WERI-Rb-1 (cell line): ENCODE data around the gene MLPH.

Source experiments
- DNase-seq: peaks from one replicate; pipeline ENCODE4 v3.0.0-alpha.2; 2020
- H3K27ac ChIP-seq: fragments of 250-450 bp; sonication (Bioruptor Pico); 2 replicates; pipeline ENCODE4 v1.5.1; 2020; ENCODE audit warnings: mild to moderate bottlenecking, moderate library complexity
- H3K27me3 ChIP-seq: fragments of 250-450 bp; sonication (Bioruptor Pico); 2 replicates; pipeline ENCODE4 v1.5.1; 2021; ENCODE audit warnings: mild to moderate bottlenecking, low read depth, moderate library complexity; ENCODE audit not compliant: insufficient read depth, severe bottlenecking
- H3K36me3 ChIP-seq: fragments of 250-450 bp; sonication (Bioruptor Pico); 2 replicates; pipeline ENCODE4 v1.5.1; 2020; ENCODE audit warnings: mild to moderate bottlenecking, moderate library complexity
- H3K4me3 ChIP-seq: 2 replicates; pipeline ENCODE4 v1.5.1; 2011; ENCODE audit warnings: low read depth, mild to moderate bottlenecking, control low read depth, low read length
- H3K9me3 ChIP-seq: fragments of 250-450 bp; sonication (Bioruptor Pico); 2 replicates; pipeline ENCODE4 v1.5.1; 2021; ENCODE audit warnings: mild to moderate bottlenecking, moderate library complexity; ENCODE audit not compliant: severe bottlenecking
- CTCF ChIP-seq: IDR thresholded peaks from 2 replicates; pipeline ENCODE4 v1.5.1; 2011; ENCODE audit warnings: low read depth, mild to moderate bottlenecking, control low read depth, inconsistent platforms, low read length

MLPH gene

GRCh38 chr2:237444071-237444470, 43.0 kb upstream of the MLPH start:
- TF ChIP-seq CTCF = no peak
- no peak overlapping the region for H3K27ac ChIP-seq
- H3K9me3 ChIP-seq = no peaks in the 10 kb centered on the region
- no peaks in the 10 kb centered on the region for H3K36me3 ChIP-seq
- no peak overlapping the region for H3K4me3 ChIP-seq
- DNase-seq = no peak
- peaks cover 92% of the 10 kb centered on the region for H3K27me3 ChIP-seq

GRCh38 chr2:237445611-237446337, 41.3 kb upstream of the MLPH start:
- peaks cover 92% of the 10 kb centered on the region for H3K27me3 ChIP-seq
- no peak overlapping the region for H3K27ac ChIP-seq
- no peaks in the 10 kb centered on the region for H3K36me3 ChIP-seq
- H3K9me3 ChIP-seq = peaks cover 5% of the 10 kb centered on the region
- H3K4me3 ChIP-seq = no peak overlapping the region
- no peak for TF ChIP-seq CTCF
- DNase-seq = no peak

GRCh38 chr2:237446338-237446665, 40.7 kb upstream of the MLPH start:
- H3K27ac ChIP-seq = no peak overlapping the region
- no peak for DNase-seq
- no peaks in the 10 kb centered on the region for H3K36me3 ChIP-seq
- peaks cover 5% of the 10 kb centered on the region for H3K9me3 ChIP-seq
- H3K27me3 ChIP-seq = peaks cover 94% of the 10 kb centered on the region
- TF ChIP-seq CTCF = no peak
- no peak overlapping the region for H3K4me3 ChIP-seq

- no peak for TF ChIP-seq CTCF
- Histone ChIP-seq H3K27me3 (peaks cover 95% of the 10 kb centered on the region), H3K4me3 (no peak overlapping the region), H3K36me3 (no peaks in the 10 kb centered on the region), H3K9me3 (peaks cover 5% of the 10 kb centered on the region), H3K27ac (no peak overlapping the region)
- no peak for DNase-seq
Measured at GRCh38 chr2:237447496-237447895, 39.6 kb upstream of the MLPH start.

GRCh38 chr2:237448171-237448570, 38.9 kb upstream of the MLPH start:
- peaks cover 94% of the 10 kb centered on the region for H3K27me3 ChIP-seq
- no peaks in the 10 kb centered on the region for H3K36me3 ChIP-seq
- no peak overlapping the region for H3K4me3 ChIP-seq
- H3K9me3 ChIP-seq = peaks cover 5% of the 10 kb centered on the region
- no peak for TF ChIP-seq CTCF
- H3K27ac ChIP-seq = no peak overlapping the region
- DNase-seq = no peak

GRCh38 chr2:237448626-237449025, 38.4 kb upstream of the MLPH start:
- no peak for TF ChIP-seq CTCF
- peaks cover 95% of the 10 kb centered on the region for H3K27me3 ChIP-seq
- peaks cover 5% of the 10 kb centered on the region for H3K9me3 ChIP-seq
- no peak overlapping the region for H3K27ac ChIP-seq
- no peaks in the 10 kb centered on the region for H3K36me3 ChIP-seq
- H3K4me3 ChIP-seq = no peak overlapping the region
- DNase-seq = no peak
